DND-41 (cell line): ENCODE data around the gene ITPR3.

ENCODE experiments used
- EZH2 ChIP-seq: IDR thresholded peaks from 3 replicates; pipeline ENCODE4 v1.6.1; 2012; ENCODE audit warnings: borderline replicate concordance, low read depth, mild to moderate bottlenecking, moderate library complexity, low read length, inconsistent platforms; ENCODE audit not compliant: severe bottlenecking
- TF ChIP-seq, protein P1 (sequence below): IDR thresholded peaks from 2 replicates; pipeline ENCODE4 v1.5.1; 2012; ENCODE audit warnings: borderline replicate concordance, low read length, moderate library complexity, mild to moderate bottlenecking; ENCODE audit not compliant: poor library complexity, severe bottlenecking; ENCODE audit errors: extremely low read depth

DNA sequence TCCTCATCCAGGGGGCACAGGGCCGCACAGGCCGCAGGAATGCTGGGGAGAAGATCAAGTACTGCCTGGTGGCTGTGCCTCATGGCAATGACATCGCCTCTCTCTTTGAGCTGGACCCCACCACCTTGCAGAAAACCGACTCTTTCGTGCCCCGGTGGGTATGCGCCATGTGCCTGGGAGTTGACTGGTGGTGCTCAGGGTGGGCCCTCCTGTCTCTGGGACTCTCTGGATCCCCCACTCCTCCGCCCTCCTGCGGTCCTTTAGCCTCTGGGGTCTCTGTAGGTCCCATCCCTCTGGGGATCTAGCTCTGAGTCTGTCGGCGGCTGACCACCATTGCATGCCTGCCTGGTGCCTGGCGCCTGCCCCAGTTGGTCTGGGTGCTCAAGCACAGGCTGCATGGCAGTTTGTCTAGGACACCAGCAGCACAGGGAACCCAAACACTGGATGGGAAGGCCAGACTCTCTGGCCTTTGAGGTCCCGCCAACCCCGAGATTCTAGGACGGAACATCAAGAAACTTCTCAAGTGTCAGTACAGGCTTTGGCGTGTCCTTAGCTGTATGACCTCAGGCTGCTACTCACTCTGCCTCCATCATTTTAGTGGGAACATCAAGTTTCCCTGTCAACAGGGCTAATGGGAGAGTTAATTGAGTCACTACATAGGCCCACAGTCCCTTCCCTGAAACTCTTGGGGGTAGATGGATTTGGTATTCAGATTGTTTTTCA, 42.8 kb downstream of the ITPR3 start:
- TF ChIP-seq, protein P1, sequence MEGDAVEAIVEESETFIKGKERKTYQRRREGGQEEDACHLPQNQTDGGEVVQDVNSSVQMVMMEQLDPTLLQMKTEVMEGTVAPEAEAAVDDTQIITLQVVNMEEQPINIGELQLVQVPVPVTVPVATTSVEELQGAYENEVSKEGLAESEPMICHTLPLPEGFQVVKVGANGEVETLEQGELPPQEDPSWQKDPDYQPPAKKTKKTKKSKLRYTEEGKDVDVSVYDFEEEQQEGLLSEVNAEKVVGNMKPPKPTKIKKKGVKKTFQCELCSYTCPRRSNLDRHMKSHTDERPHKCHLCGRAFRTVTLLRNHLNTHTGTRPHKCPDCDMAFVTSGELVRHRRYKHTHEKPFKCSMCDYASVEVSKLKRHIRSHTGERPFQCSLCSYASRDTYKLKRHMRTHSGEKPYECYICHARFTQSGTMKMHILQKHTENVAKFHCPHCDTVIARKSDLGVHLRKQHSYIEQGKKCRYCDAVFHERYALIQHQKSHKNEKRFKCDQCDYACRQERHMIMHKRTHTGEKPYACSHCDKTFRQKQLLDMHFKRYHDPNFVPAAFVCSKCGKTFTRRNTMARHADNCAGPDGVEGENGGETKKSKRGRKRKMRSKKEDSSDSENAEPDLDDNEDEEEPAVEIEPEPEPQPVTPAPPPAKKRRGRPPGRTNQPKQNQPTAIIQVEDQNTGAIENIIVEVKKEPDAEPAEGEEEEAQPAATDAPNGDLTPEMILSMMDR = no peak
- no peak for TF ChIP-seq EZH2
